ENCODE data around the gene LCE3E. TPM values are rescaled to one million over a fixed set of nuclear protein-coding genes. Genes with fewer than 3 reads are reported as not detected.

LCE3E gene, protein sequence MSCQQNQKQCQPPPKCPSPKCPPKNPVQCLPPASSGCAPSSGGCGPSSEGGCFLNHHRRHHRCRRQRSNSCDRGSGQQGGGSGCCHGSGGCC
- total RNA-seq (not detected), polyA plus RNA-seq (not detected)

DNA sequence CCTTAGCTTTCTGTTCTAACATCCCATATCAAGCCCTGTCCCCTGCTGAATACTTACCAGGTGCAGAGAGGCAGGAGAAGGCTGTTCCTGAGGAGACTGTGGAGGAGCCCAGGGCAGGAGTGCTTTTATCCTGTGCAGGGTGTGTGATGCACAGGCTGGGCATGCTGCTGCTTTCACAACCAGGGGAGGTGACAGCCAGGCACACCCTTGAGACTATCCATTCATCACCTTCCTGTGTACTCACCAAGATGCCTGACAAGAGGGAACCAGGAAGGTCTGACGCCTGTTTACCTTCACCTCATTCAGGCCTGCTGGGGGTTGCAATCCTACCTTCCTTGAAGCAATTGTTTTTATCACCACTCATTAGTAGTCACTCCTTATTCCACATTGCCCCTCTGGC, at the start of gene LCE3E:
LCE3E (minus strand) TSS at position 100 of the 400 bp plus-strand sequence. CDS start 572 bp downstream, outside the sequence.
- ATAC-seq (no peak), FAIRE-seq (no peak), DNase-seq (no peak)
- Histone ChIP-seq H3K4me1 (no peaks in the 10 kb centered on the region), H3K27me3 (no peaks in the 10 kb centered on the region), H3K27ac (no peak within 1 kb of the TSS), H3K36me3 (no peaks in the 10 kb centered on the region), H3K4me3 (no peak within 1 kb of the TSS), H3K9me3 (peaks cover 0 to 3% (median 0%) of the 10 kb centered on the region in 4 donors)
- WGBS, 2 donors: 35 to 45% methylated on average over 1 of the region's 1 CpG
- intact Hi-C loops (cut with DNase I): no loop called here
- no peak for TF ChIP-seq CTCF (IDR thresholded peaks at IDR 0.05)

DNA sequence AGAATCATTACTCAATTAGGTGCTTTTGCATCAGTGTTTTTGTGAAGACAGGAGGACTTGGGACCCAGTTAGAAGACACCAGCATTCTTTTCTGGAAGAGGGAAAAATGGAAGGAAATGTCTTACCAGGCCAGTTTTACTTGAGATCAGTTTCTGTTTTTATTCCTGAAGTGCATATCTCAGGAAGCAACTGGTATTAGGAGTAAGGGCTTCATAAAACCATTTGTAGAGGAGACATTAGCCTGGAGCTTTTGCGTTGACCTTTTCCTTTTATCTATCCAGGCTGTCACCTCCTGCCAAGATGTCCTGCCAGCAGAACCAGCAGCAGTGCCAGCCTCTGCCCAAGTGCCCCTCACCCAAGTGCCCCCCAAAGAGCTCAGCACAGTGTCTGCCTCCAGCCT, 46.9 kb upstream of the LCE3E start, which contains the start of gene LCE3B:
LCE3B (plus strand) TSS at position 301 of the 400 bp plus-strand sequence; CDS start at position 301, 0 bp downstream.
- ATAC-seq (no peak), DNase-seq (no peak), FAIRE-seq (no peak)
- intact Hi-C loops (cut with DNase I): no loop called here
- Histone ChIP-seq H3K36me3 (no peaks in the 10 kb centered on the region), H3K4me3 (no peak within 1 kb of the TSS), H3K27ac (no peak within 1 kb of the TSS), H3K27me3 (no peaks in the 10 kb centered on the region), H3K4me1 (no peaks in the 10 kb centered on the region), H3K9me3 (no peaks in the 10 kb centered on the region)
- 62% methylated on average over 1 of the region's 1 CpG; no CpG with 5 or more reads in 1 of the 2 donors for WGBS, 2 donors
- TF ChIP-seq CTCF (IDR thresholded peaks at IDR 0.05): no peak

GRCh38 chr1:152599934-152600333, 33.4 kb upstream of the LCE3E start, which contains the start of gene LCE3C:
Gene LCE3C, plus strand, starts transcription at chr1:152600234. Its CDS starts 498 bp downstream, at chr1:152600732.
- H3K27ac ChIP-seq: no peak within 1 kb of the TSS
- no peak within 1 kb of the TSS for H3K4me3 ChIP-seq
- H3K27me3 ChIP-seq: no peaks in the 10 kb centered on the region
- H3K9me3 ChIP-seq: no peaks in the 10 kb centered on the region
- intact Hi-C loops (cut with DNase I): no loop called here
- no peak for TF ChIP-seq CTCF (IDR thresholded peaks at IDR 0.05)
- FAIRE-seq (no peak), ATAC-seq (no peak), DNase-seq (no peak)
- no peaks in the 10 kb centered on the region for H3K36me3 ChIP-seq
- 32% methylated on average over 4 of the region's 4 CpGs; no CpG with 5 or more reads in 1 of the 2 donors for WGBS, 2 donors
- no peaks in the 10 kb centered on the region for H3K4me1 ChIP-seq

DNA sequence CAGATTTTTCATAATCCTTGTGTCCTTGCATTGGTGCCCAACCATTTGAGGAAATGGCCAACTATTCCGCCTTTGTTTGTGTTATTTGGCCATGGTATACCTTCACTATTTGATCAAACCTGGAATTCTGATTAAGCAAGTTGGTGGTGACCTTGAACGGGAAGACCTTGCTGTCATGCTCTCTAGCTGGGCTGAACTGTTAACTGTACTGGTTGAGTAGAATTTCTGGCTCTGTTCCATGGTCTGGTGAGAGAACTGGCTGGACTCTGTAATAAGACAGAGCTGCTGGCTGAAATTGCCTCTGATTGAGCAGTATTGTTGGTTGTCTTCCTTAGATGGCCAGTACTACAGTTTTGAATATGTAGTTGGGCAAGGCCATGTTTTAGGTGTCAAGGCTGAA, 30.4 kb upstream of the LCE3E start:
- no peaks in the 10 kb centered on the region for H3K36me3 ChIP-seq
- no peaks in the 10 kb centered on the region for H3K27me3 ChIP-seq
- H3K4me3 ChIP-seq: no peak overlapping the region
- H3K4me1 ChIP-seq: no peaks in the 10 kb centered on the region
- FAIRE-seq: no peak
- DNase-seq: no peak
- no peak for TF ChIP-seq CTCF (IDR thresholded peaks at IDR 0.05)
- 37% methylated on average over 2 of the region's 2 CpGs; no CpG with 5 or more reads in 1 of the 2 donors for WGBS, 2 donors
- no peak overlapping the region for H3K27ac ChIP-seq
- no peaks in the 10 kb centered on the region for H3K9me3 ChIP-seq
- intact Hi-C loops (cut with DNase I): no loop called here
- no peak for ATAC-seq

- 41% methylated on average over 1 of the region's 1 CpG; no CpG with 5 or more reads in 1 of the 2 donors for WGBS, 2 donors
- Histone ChIP-seq H3K27ac (no peak overlapping the region), H3K27me3 (no peaks in the 10 kb centered on the region), H3K9me3 (no peaks in the 10 kb centered on the region), H3K36me3 (no peaks in the 10 kb centered on the region), H3K4me3 (no peak overlapping the region), H3K4me1 (no peaks in the 10 kb centered on the region)
- DNase-seq (no peak), FAIRE-seq (no peak), ATAC-seq (no peak)
- intact Hi-C loops (cut with DNase I): no loop called here
- TF ChIP-seq CTCF (IDR thresholded peaks at IDR 0.05): no peak
Observed at GRCh38 chr1:152585586-152585985, 19.0 kb upstream of the LCE3E start.

All from pancreas (tissue), 10 donors.